Body of pancreas (tissue), 4 donors: Measurements from ENCODE around the gene KLHL36. TPM values are rescaled to one million over a fixed set of nuclear protein-coding genes. Genes with fewer than 3 reads are reported as not detected.
"Not testable (repeated sequence)": the region's sequence is repeated elsewhere in the genome, so short reads cannot be mapped to it uniquely, and the experiment has no call there.

Experiments used
- ATAC-seq: fragments of 150-250 bp; one replicate; pipeline ENCODE4 v1.9.1; 2016
- DNase-seq, 4 donors: peaks; one replicate each; pipeline ENCODE4 v3.0.0-alpha.2; 2019
- H3K27ac ChIP-seq, 4 donors: fragments of 200-600 bp; sonication (generic); 1 replicate in 3 of 4; 2 replicates in 1 of 4; pipeline versions ENCODE4 v1.5.1 to v1.6.1; 2016 to 2019; ENCODE audit warnings: mild to moderate bottlenecking in 1 of 4, mixed read lengths in 1 of 4, moderate library complexity in 1 of 4
- H3K27me3 ChIP-seq, 2 donors: fragments of 200-600 bp; sonication (generic); one replicate each; pipeline ENCODE4 v1.6.0; 2016; ENCODE audit warnings: mild to moderate bottlenecking in 1 of 2
- H3K36me3 ChIP-seq, 2 donors: fragments of 200-600 bp; sonication (generic); replicated peaks in 1 of 2; 2 replicates each; pipeline ENCODE4 v1.5.1; 2016; ENCODE audit warnings: low read depth in 2 of 2; ENCODE audit not compliant: insufficient read depth in 1 of 2
- H3K4me1 ChIP-seq: fragments of 200-600 bp; sonication (generic); one replicate; pipeline ENCODE4 v1.6.0; 2016
- H3K4me3 ChIP-seq, 2 donors: fragments of 200-600 bp; sonication (generic); 1 replicate in 1 of 2; 2 replicates in 1 of 2; pipeline ENCODE4 v1.5.1; 2016 to 2019
- H3K9me3 ChIP-seq, 3 donors: fragments of 200-600 bp; sonication (generic); 1 replicate in 2 of 3; 2 replicates in 1 of 3; pipeline ENCODE4 v1.5.1; 2016
- POLR2A ChIP-seq, 3 donors: fragments of 450-650 bp; IDR thresholded peaks; one replicate each; pipeline ENCODE4 v1.6.1; 2016; ENCODE audit warnings: antibody characterized with exemption in 3 of 3, mild to moderate bottlenecking in 2 of 3
- WGBS, 2 donors: methylation state at CpG; one replicate each; pipeline ENCODE4 v1.1.5; 2017; 5-methylcytosine and 5-hydroxymethylcytosine counted together
- intact Hi-C: fragments of 100-400 bp; cut with DNase I; formaldehyde crosslinking; loops from one replicate; pipeline ENCODE4 v1.15.1; 2023
- total RNA-seq, 2 donors: library from RNA; depleted of rRNA; stranded (reverse); fragments of >200 nt; gene quantifications; one replicate each; pipeline ENCODE4 v1.1.0, GENCODE V29; 2016
- TF ChIP-seq, protein P1 (sequence below), 7 experiments: fragments of 450-650 bp in 4 of 7; fragments of 200-600 bp in 3 of 7; sonication (generic) in 3 of 7; IDR thresholded peaks; one replicate each; pipeline ENCODE4 v1.5.1; 2016 to 2019; ENCODE audit warnings: antibody characterized with exemption in 7 of 7

KLHL36 gene
- total RNA-seq, 2 donors from 2014 or later = 39.7 to 50.8 TPM

DNA sequence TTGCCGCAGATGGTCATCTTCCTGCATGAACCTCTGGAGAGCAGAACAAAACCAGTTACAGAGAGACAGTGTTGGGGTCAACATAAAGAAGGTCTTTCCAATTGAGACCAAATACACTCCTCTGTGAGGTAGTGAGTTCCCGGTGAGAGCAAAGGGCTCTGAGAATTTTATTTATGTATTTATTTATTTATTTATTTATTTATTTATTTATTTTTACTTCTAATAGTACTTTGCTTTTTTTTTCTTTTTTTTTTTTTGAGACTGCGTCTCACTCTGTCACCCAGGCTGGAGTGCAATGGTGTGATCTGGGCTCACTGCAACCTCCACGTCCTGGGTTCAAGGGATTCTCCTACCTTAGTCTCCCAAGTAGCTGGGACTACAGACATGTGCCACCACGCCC, 18.3 kb upstream of the KLHL36 start:
- DNase-seq (no peak), ATAC-seq (no peak)
- Histone ChIP-seq H3K27ac (no peak overlapping the region), H3K36me3 (no peaks in the 10 kb centered on the region), H3K9me3 (no peaks in the 10 kb centered on the region), H3K4me3 (no peak overlapping the region), H3K27me3 (no peaks in the 10 kb centered on the region), H3K4me1 (peaks cover 8% of the 10 kb centered on the region)
- TF ChIP-seq POLR2A (IDR thresholded peaks at IDR 0.05) = no peak
- TF ChIP-seq, protein P1, sequence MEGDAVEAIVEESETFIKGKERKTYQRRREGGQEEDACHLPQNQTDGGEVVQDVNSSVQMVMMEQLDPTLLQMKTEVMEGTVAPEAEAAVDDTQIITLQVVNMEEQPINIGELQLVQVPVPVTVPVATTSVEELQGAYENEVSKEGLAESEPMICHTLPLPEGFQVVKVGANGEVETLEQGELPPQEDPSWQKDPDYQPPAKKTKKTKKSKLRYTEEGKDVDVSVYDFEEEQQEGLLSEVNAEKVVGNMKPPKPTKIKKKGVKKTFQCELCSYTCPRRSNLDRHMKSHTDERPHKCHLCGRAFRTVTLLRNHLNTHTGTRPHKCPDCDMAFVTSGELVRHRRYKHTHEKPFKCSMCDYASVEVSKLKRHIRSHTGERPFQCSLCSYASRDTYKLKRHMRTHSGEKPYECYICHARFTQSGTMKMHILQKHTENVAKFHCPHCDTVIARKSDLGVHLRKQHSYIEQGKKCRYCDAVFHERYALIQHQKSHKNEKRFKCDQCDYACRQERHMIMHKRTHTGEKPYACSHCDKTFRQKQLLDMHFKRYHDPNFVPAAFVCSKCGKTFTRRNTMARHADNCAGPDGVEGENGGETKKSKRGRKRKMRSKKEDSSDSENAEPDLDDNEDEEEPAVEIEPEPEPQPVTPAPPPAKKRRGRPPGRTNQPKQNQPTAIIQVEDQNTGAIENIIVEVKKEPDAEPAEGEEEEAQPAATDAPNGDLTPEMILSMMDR (IDR thresholded peaks at IDR 0.05) = no peak
- 82 to 92% methylated on average over 5 of the region's 5 CpGs for WGBS, 2 donors
- intact Hi-C loops = no loop called here

DNA sequence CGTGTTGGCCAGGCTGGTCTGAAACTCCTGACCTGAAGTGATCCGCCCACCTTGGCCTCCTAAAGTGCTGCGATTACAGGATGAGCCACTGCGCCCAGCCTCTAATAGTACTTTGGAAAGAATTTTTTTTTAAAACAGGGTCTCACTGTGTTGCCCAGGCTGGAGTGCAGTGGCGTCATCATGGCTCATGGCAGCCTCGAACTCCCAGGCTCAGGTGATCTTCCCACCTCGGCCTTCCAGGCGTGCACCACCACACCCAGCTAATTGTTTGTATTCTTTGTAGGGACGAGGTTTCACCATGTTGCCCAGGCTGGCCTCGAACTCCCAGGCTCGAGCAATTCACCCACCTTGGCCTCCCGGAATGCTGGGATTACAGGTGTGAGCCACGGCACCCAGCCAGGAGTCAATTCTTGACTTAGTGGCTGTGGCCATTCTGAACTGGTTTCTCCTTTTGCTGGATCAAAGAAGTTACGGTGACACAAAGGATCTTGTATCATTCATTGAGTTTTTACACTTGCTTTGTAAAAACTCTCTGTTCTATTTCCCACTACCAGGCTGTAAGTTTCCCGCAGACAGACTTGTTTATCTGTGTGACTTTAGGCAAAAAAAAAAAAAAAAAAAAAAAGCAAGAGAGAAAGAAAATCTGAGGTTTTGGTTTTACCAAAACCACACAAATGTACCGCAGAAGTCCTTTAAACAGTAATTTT, 17.7 kb upstream of the KLHL36 start:
- Histone ChIP-seq H3K4me1 (peaks cover 8% of the 10 kb centered on the region), H3K36me3 (no peaks in the 10 kb centered on the region), H3K27ac (no peak overlapping the region), H3K27me3 (no peaks in the 10 kb centered on the region), H3K4me3 (no peak overlapping the region), H3K9me3 (no peaks in the 10 kb centered on the region)
- DNase-seq (no peak), ATAC-seq (no peak)
- intact Hi-C loops = no loop called here
- WGBS, 2 donors = 81 to 84% methylated on average over 11 to 16 of the region's 16 CpGs
- no peak for TF ChIP-seq POLR2A (IDR thresholded peaks at IDR 0.05)
- TF ChIP-seq, protein P1 (IDR thresholded peaks at IDR 0.05) = no peak

DNA sequence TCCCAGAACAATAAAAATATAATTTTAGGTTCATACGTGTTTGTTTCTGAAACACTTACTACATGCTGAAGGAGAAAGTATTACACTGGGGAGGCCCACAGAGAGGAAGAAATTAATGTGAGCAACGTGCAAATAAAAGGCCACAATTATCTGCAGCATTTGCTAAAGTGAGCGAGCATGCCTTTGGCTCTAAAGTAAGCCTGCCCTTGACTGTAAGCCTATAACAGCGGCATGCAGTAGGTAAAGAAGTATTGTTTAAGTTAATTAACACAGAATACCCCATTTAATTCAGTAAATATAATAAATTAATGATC, 17.2 kb upstream of the KLHL36 start:
- intact Hi-C loops = no loop called here
- Histone ChIP-seq H3K9me3 (no peaks in the 10 kb centered on the region), H3K27me3 (no peaks in the 10 kb centered on the region), H3K36me3 (no peaks in the 10 kb centered on the region), H3K4me1 (peaks cover 8% of the 10 kb centered on the region), H3K27ac (no peak overlapping the region), H3K4me3 (no peak overlapping the region)
- ATAC-seq (no peak), DNase-seq (no peak)
- 76 to 81% methylated on average over 4 of the region's 4 CpGs for WGBS, 2 donors
- TF ChIP-seq, protein P1 (IDR thresholded peaks at IDR 0.05) = no peak
- TF ChIP-seq POLR2A (IDR thresholded peaks at IDR 0.05) = no peak

DNA sequence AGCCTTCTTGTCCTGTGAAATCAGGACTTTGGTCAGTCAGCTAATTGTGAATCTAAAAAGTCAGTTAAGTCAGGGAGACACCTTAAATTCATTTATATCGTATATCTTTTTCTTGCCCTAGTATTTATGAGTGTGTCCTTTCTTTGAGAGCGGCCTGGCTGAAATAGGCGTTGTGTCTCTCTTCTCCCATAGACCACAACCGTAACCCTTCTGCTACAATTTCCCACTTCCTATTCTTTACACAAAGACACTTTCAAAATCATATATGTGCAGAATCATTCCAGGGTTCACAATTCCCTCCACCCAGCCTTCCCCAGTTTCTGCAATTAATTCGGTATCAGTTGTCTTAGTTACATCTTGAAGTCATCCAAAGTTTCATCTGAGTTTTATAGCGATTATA, 16.4 kb upstream of the KLHL36 start:
- TF ChIP-seq, protein P1 (IDR thresholded peaks at IDR 0.05) = no peak
- TF ChIP-seq POLR2A (IDR thresholded peaks at IDR 0.05) = no peak
- intact Hi-C loops = no loop called here
- Histone ChIP-seq H3K4me3 (no peak overlapping the region), H3K9me3 (no peaks in the 10 kb centered on the region), H3K27ac (no peak overlapping the region), H3K36me3 (no peaks in the 10 kb centered on the region), H3K27me3 (no peaks in the 10 kb centered on the region), H3K4me1 (peaks cover 8% of the 10 kb centered on the region)
- no peak for DNase-seq
- whole genome bisulfite sequencing, 2 donors = 70 to 85% methylated on average over 6 of the region's 6 CpGs
- ATAC-seq = no peak

DNA sequence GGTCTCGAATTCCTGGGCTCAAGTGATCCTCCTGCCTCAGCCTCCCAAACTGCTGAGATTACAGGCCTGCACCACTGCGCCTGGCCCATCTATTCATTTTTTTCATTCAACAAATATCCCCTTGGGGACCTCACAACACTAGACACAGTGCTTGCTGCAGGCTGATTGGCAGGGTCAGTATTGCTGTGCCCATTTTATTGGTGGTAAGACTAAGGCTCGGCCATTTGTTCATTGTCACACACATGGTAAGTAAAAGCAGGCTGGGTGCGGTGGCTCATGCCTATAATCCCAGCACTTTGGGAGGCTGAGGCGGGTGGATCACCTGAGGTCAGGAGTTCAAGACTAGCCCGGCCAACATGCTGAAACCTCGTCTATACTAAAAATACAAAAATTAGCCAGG, 15.4 kb upstream of the KLHL36 start:
- H3K4me1 ChIP-seq, intact Hi-C loops, H3K36me3 ChIP-seq, H3K27ac ChIP-seq, H3K4me3 ChIP-seq, H3K9me3 ChIP-seq, H3K27me3 ChIP-seq, ATAC-seq, DNase-seq: not testable (repeated sequence)
- 74 to 88% methylated on average over 6 to 7 of the region's 7 CpGs for WGBS, 2 donors
